ENCODE results near the gene OGN.

DNA sequence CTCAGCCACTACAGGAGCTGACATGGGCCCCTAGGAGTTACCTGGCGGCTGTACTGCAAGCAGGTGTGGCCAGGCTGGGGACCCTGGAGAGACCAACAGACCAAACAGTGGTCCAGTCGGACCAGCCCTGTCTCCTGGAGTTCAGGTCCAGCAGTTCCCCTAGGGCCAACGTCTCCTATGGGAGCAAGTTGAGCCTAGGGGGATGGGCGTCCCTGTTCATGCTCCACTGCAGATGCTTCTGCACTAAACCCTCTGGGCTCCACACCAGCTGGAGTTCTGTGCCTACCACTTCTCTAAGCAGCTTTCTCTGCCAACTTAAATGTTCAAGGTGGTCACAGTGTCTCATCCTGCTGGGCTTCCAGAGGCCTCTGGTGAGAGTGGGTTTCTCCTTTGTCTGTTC is 40.5 kb upstream of the OGN start:
- TF ChIP-seq, protein P1, sequence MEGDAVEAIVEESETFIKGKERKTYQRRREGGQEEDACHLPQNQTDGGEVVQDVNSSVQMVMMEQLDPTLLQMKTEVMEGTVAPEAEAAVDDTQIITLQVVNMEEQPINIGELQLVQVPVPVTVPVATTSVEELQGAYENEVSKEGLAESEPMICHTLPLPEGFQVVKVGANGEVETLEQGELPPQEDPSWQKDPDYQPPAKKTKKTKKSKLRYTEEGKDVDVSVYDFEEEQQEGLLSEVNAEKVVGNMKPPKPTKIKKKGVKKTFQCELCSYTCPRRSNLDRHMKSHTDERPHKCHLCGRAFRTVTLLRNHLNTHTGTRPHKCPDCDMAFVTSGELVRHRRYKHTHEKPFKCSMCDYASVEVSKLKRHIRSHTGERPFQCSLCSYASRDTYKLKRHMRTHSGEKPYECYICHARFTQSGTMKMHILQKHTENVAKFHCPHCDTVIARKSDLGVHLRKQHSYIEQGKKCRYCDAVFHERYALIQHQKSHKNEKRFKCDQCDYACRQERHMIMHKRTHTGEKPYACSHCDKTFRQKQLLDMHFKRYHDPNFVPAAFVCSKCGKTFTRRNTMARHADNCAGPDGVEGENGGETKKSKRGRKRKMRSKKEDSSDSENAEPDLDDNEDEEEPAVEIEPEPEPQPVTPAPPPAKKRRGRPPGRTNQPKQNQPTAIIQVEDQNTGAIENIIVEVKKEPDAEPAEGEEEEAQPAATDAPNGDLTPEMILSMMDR (tag by site-specific recombination; IDR thresholded peaks at IDR 0.05): no peak
- TF ChIP-seq ZBTB17 (tag by site-specific recombination; IDR thresholded peaks at IDR 0.05): no peak
- TF ChIP-seq ZFP3 (tag by site-specific recombination; IDR thresholded peaks at IDR 0.05; ENCODE audit: low read depth): no peak
- TF ChIP-seq SETDB1 (IDR thresholded peaks at IDR 0.05; ENCODE audit: insufficient read length, low read length): no peak
- TF ChIP-seq HOXD13 (CRISPR knock-in tag; IDR thresholded peaks at IDR 0.05; ENCODE audit: borderline replicate concordance): no peak
- no peak for TF ChIP-seq ZBTB48 (tag by site-specific recombination; IDR thresholded peaks at IDR 0.05)
- no peak for TF ChIP-seq ELK4 (IDR thresholded peaks at IDR 0.05; ENCODE audit: borderline replicate concordance, low read depth, low read length)
- TF ChIP-seq, protein P2, sequence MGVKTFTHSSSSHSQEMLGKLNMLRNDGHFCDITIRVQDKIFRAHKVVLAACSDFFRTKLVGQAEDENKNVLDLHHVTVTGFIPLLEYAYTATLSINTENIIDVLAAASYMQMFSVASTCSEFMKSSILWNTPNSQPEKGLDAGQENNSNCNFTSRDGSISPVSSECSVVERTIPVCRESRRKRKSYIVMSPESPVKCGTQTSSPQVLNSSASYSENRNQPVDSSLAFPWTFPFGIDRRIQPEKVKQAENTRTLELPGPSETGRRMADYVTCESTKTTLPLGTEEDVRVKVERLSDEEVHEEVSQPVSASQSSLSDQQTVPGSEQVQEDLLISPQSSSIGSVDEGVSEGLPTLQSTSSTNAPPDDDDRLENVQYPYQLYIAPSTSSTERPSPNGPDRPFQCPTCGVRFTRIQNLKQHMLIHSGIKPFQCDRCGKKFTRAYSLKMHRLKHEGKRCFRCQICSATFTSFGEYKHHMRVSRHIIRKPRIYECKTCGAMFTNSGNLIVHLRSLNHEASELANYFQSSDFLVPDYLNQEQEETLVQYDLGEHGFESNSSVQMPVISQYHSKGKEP (tag by site-specific recombination; IDR thresholded peaks at IDR 0.05): no peak
- no peak for TF ChIP-seq YY2 (tag by site-specific recombination; IDR thresholded peaks at IDR 0.05)
- TF ChIP-seq ZNF561 (tag by site-specific recombination; IDR thresholded peaks at IDR 0.05; ENCODE audit: borderline replicate concordance): no peak

All from HEK293 (cell line).